Upper lobe of left lung (tissue), 6 donors: ENCODE measurements around the gene AGPAT4. TPM values are rescaled to one million over a fixed set of nuclear protein-coding genes. Genes with fewer than 3 reads are reported as not detected.

Experiments
- ATAC-seq, 2 donors: fragments of 200-7000 bp; cut with Tn5 transposase; one replicate each; pipeline ENCODE4 v1.9.1; 2022; ENCODE audit warnings: mild to moderate bottlenecking in 2 of 2, moderate library complexity in 2 of 2; ENCODE audit not compliant: low FRiP score in 2 of 2
- DNase-seq, 2 donors: peaks; one replicate each; pipeline ENCODE4 v3.0.0-alpha.2; 2019 to 2020
- H3K27ac ChIP-seq, 4 donors: fragments of 200-600 bp; sonication (generic); one replicate each; pipeline ENCODE4 v1.5.1; 2016 to 2019
- H3K27me3 ChIP-seq, 4 donors: fragments of 200-600 bp; sonication (generic); one replicate each; pipeline ENCODE4 v1.5.1; 2017 to 2019
- H3K36me3 ChIP-seq, 4 donors: fragments of 200-600 bp; sonication (generic); one replicate each; pipeline ENCODE4 v1.5.1; 2016 to 2019
- H3K4me1 ChIP-seq, 4 donors: fragments of 200-600 bp; sonication (generic); one replicate each; pipeline ENCODE4 v1.5.1; 2018 to 2019
- H3K4me3 ChIP-seq, 4 donors: fragments of 200-600 bp; sonication (generic); one replicate each; pipeline ENCODE4 v1.5.1; 2017 to 2019; ENCODE audit warnings: mild to moderate bottlenecking in 2 of 4, moderate library complexity in 1 of 4
- H3K9me3 ChIP-seq, 4 donors: fragments of 200-600 bp; sonication (generic); one replicate each; pipeline ENCODE4 v1.5.1; 2018 to 2019
- EP300 ChIP-seq, 4 donors: sonication (generic); formaldehyde crosslinking; IDR thresholded peaks; one replicate each; pipeline ENCODE4 v1.5.1; 2017; ENCODE audit warnings: antibody characterized with exemption in 4 of 4, control low read depth in 2 of 4
- POLR2A ChIP-seq, 4 donors: fragments of 450-650 bp; IDR thresholded peaks; one replicate each; pipeline ENCODE4 v1.5.1; 2016 to 2017; ENCODE audit warnings: antibody characterized with exemption in 4 of 4, mild to moderate bottlenecking in 2 of 4
- POLR2AphosphoS5 ChIP-seq, 2 donors: sonication (generic); formaldehyde crosslinking; IDR thresholded peaks; one replicate each; pipeline ENCODE4 v1.5.1; 2017; ENCODE audit warnings: antibody characterized with exemption in 2 of 2
- WGBS, 2 donors: methylation state at CpG; one replicate each; pipeline ENCODE4 v1.1.5; 2017 to 2018; 5-methylcytosine and 5-hydroxymethylcytosine counted together
- total RNA-seq, 6 donors: library from RNA; depleted of rRNA in 4 of 6; stranded (reverse); fragments of >200 nt in 4 of 6; gene quantifications; one replicate each; pipeline versions ENCODE4 v1.1.0 to v1.2.1, GENCODE V29; 2016 to 2021
- TF ChIP-seq, protein P1 (sequence below), 6 experiments: fragments of 450-650 bp in 4 of 6; fragments of 200-600 bp in 2 of 6; sonication (generic) in 2 of 6; IDR thresholded peaks; one replicate each; pipeline ENCODE4 v1.5.1; 2016 to 2019; ENCODE audit warnings: antibody characterized with exemption in 6 of 6
- donor health status: DM: no; HTN: no; CAD: no; lungs with moderate emphysema.
- donor health status: DM: no; HTN: yes; CAD: no; lungs with severe emphysema.

The AGPAT4 gene
- total RNA-seq, 6 donors from 2014 or later = 7.0 to 26.3 (median 14.4) TPM

DNA sequence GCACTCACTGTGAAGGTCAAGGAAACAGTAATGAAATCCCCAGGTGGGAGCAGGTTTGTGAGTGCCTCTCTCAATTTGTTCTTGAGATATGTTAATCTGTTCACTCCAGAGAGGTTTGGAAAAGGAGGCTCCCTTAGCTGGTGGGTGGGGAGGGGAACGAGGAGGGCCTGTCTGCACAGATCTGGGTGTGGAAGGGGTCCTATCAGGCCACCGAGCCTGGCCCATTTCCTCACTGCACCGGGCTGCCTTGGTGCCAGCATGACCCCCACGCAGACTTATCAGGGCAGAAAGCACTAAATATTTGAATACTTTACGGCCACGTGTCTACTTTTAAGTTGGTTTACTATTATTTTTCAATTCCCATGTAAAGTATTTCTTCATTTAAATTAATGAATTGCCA lies 8.3 kb downstream of the AGPAT4 start:
- no peaks in the 10 kb centered on the region for H3K27me3 ChIP-seq
- no peak overlapping the region for H3K27ac ChIP-seq
- TF ChIP-seq, protein P1, sequence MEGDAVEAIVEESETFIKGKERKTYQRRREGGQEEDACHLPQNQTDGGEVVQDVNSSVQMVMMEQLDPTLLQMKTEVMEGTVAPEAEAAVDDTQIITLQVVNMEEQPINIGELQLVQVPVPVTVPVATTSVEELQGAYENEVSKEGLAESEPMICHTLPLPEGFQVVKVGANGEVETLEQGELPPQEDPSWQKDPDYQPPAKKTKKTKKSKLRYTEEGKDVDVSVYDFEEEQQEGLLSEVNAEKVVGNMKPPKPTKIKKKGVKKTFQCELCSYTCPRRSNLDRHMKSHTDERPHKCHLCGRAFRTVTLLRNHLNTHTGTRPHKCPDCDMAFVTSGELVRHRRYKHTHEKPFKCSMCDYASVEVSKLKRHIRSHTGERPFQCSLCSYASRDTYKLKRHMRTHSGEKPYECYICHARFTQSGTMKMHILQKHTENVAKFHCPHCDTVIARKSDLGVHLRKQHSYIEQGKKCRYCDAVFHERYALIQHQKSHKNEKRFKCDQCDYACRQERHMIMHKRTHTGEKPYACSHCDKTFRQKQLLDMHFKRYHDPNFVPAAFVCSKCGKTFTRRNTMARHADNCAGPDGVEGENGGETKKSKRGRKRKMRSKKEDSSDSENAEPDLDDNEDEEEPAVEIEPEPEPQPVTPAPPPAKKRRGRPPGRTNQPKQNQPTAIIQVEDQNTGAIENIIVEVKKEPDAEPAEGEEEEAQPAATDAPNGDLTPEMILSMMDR (IDR thresholded peaks at IDR 0.05) = no peak
- no peak for TF ChIP-seq EP300 (IDR thresholded peaks at IDR 0.05)
- TF ChIP-seq POLR2A (IDR thresholded peaks at IDR 0.05) = no peak
- TF ChIP-seq POLR2AphosphoS5 (IDR thresholded peaks at IDR 0.05) = no peak
- peak in 1 of 2 donors; percentile 28 for DNase-seq
- no peaks in the 10 kb centered on the region for H3K9me3 ChIP-seq
- ATAC-seq = no peak
- WGBS, 2 donors = 90 to 97% methylated on average over 6 of the region's 6 CpGs
- H3K4me1 ChIP-seq = no peaks in the 10 kb centered on the region
- H3K4me3 ChIP-seq = no peak overlapping the region
- H3K36me3 ChIP-seq = peaks cover 0 to 3% (median 0%) of the 10 kb centered on the region in 4 donors

DNA sequence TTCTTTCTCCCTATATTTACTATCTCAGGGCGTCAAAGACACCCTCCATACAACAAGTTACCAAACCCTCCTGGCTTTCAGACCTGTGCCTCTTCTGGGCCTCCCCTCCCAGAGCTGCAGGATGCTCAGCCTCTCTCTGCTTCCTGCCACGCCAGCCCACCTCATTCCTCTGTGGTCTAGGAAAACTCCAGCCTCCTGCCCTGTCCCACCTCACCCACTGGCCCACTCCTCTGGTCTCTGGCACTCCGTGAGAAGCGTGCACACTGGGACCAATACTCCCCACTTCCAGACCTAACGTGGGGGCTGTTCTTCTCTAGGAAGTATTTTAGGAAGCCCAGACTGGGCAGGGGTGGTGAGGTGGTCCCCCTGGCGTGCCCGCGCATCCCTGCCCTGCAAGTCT lies 9.7 kb downstream of the AGPAT4 start:
- WGBS, 2 donors = 92 to 94% methylated on average over 8 of the region's 8 CpGs

DNA sequence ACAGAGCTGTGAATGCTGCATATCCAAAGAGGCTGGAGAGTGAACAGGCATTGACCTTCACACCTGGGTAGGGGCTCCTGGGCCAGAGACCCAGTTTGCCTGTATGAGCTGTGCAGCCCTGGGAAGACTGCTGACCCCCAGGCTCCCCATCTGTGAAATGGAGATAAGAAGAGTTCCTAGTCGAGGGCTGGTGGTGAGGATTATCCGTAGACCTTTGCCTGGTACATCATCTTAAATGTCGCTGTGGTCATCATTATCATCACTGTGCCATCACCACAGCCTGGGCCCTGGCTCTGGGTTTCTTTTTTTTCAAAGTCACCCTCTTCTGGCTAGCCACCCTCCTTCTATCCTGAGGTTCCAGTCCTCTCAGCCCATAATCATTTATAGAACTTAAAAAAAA lies 12.0 kb downstream of the AGPAT4 start:
- Histone ChIP-seq H3K9me3 (no peaks in the 10 kb centered on the region), H3K4me1 (peaks cover 0 to 4% (median 0%) of the 10 kb centered on the region in 4 donors), H3K36me3 (peaks cover 0 to 3% (median 0%) of the 10 kb centered on the region in 4 donors), H3K27ac (no peak overlapping the region), H3K4me3 (no peak overlapping the region), H3K27me3 (no peaks in the 10 kb centered on the region)
- ATAC-seq (no peak), DNase-seq (no peak)
- TF ChIP-seq, protein P1 (IDR thresholded peaks at IDR 0.05) = no peak
- no peak for TF ChIP-seq POLR2A (IDR thresholded peaks at IDR 0.05)
- TF ChIP-seq POLR2AphosphoS5 (IDR thresholded peaks at IDR 0.05) = no peak
- TF ChIP-seq EP300 (IDR thresholded peaks at IDR 0.05) = no peak
- WGBS, 2 donors = 87 to 90% methylated on average over 3 of the region's 3 CpGs

More for the DNA sequence above, 9.7 kb downstream of the AGPAT4 start:
- no peak overlapping the region for H3K27ac ChIP-seq
- DNase-seq (peak in 1 of 2 donors; percentile 47), ATAC-seq (no peak)
- TF ChIP-seq, protein P1 (IDR thresholded peaks at IDR 0.05) = no peak
- TF ChIP-seq POLR2AphosphoS5 (IDR thresholded peaks at IDR 0.05) = no peak
- H3K36me3 ChIP-seq = peaks cover 0 to 3% (median 0%) of the 10 kb centered on the region in 4 donors
- H3K4me1 ChIP-seq = no peaks in the 10 kb centered on the region
- no peaks in the 10 kb centered on the region for H3K9me3 ChIP-seq
- H3K27me3 ChIP-seq = no peaks in the 10 kb centered on the region
- H3K4me3 ChIP-seq = no peak overlapping the region

DNA sequence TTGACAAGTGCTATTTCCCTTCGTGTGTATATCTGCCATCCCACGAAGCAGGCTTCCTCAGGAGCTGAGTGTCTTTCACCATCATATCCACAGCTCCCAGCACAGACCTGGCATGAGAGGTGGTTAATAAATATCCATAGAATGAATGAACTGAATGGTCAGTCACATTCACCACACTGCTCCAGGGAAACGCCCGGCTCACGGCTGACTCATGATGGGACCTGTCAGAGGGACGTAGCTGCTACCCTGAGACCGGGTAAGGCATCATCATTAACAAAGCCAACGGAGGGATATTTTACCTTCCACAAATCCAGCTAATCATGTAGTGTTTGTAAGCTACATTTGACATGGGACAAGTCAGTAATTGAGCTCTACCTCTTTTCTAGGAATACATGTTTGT lies 12.5 kb downstream of the AGPAT4 start:
- ATAC-seq (no peak), DNase-seq (no peak)
- Histone ChIP-seq H3K27ac (no peak overlapping the region), H3K9me3 (no peaks in the 10 kb centered on the region), H3K4me1 (peaks cover 0 to 4% (median 0%) of the 10 kb centered on the region in 4 donors), H3K4me3 (no peak overlapping the region), H3K36me3 (peaks cover 0 to 3% (median 0%) of the 10 kb centered on the region in 4 donors), H3K27me3 (no peaks in the 10 kb centered on the region)
- 83 to 87% methylated on average over 8 of the region's 8 CpGs for WGBS, 2 donors
- no peak for TF ChIP-seq POLR2A (IDR thresholded peaks at IDR 0.05)
- no peak for TF ChIP-seq EP300 (IDR thresholded peaks at IDR 0.05)
- TF ChIP-seq, protein P1 (IDR thresholded peaks at IDR 0.05) = no peak
- TF ChIP-seq POLR2AphosphoS5 (IDR thresholded peaks at IDR 0.05) = no peak

DNA sequence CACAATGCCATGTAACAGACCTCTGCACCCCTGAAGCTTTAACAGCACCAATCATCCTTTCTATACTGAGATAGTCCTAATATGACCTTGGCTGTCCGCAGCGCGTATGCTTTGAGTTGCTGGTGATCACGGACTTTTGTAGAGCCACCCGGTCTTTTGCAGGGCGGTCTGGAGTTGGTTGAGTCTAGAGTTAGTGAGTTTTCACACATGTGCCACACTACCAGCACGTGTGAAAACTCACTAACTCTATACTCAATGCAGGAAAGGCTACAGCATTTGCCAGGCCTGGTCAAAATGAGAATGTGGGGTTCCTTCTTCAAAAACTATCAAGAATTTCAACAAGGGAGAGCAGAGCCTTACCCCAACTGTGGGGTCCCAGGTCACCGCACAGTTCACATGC lies 14.6 kb downstream of the AGPAT4 start:
- ATAC-seq (no peak), DNase-seq (no peak)
- TF ChIP-seq, protein P1 (IDR thresholded peaks at IDR 0.05) = no peak
- TF ChIP-seq EP300 (IDR thresholded peaks at IDR 0.05) (no peak), POLR2A (IDR thresholded peaks at IDR 0.05) (no peak), POLR2AphosphoS5 (IDR thresholded peaks at IDR 0.05) (no peak)
- Histone ChIP-seq H3K27ac (no peak overlapping the region), H3K4me1 (peaks cover 0 to 4% (median 0%) of the 10 kb centered on the region in 4 donors), H3K9me3 (no peaks in the 10 kb centered on the region), H3K36me3 (peaks cover 0 to 3% (median 0%) of the 10 kb centered on the region in 4 donors), H3K4me3 (no peak overlapping the region), H3K27me3 (no peaks in the 10 kb centered on the region)
- 97 to 99% methylated on average over 8 of the region's 8 CpGs for WGBS, 2 donors
